ENCODE results near the gene CHRNB4.

Gene CHRNB4

DNA sequence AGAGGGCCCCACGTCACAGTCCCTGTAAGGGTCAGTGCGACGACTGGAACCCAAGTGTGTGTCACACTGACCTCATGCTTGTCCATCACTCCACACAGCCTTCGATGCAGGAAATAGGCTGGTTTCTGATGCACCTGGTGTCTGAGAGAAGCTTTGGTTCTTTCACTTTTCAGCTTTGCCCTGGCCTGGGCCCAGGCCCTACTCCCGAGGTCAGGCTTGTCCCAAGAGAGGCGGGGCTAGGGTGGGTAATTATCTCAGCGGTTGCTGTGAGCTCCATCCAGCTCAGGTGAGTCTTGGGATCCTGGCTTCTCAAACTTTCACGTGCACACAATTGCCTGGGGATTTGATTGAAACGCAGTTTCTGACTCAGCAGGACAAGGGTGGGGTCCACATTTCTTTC lies 19.6 kb upstream of the CHRNB4 start:
- TF ChIP-seq ZNF565 (CRISPR knock-in tag; conservative IDR thresholded peaks at IDR 0.05; ENCODE audit: low read depth) (no peak), ARNTL (CRISPR knock-in tag; IDR thresholded peaks at IDR 0.05; ENCODE audit: borderline replicate concordance, low read depth) (no peak), ZNF70 (CRISPR knock-in tag; IDR thresholded peaks at IDR 0.05) (no peak), BACH2 (CRISPR knock-in tag; IDR thresholded peaks at IDR 0.05; ENCODE audit: borderline replicate concordance) (no peak), ISL1 (CRISPR knock-in tag; IDR thresholded peaks at IDR 0.05) (no peak), TOX (CRISPR knock-in tag; IDR thresholded peaks at IDR 0.05; ENCODE audit: borderline replicate concordance) (no peak), SNAI2 (CRISPR knock-in tag; IDR thresholded peaks at IDR 0.05) (no peak)
- ATAC-seq = no peak

- ATAC-seq = no peak
- TF ChIP-seq BACH2 (CRISPR knock-in tag; IDR thresholded peaks at IDR 0.05; ENCODE audit: borderline replicate concordance) = no peak
- no peak for TF ChIP-seq ARNTL (CRISPR knock-in tag; IDR thresholded peaks at IDR 0.05; ENCODE audit: borderline replicate concordance, low read depth)
- TF ChIP-seq GLIS3 (CRISPR knock-in tag; IDR thresholded peaks at IDR 0.05) = no peak
- no peak for TF ChIP-seq TOX (CRISPR knock-in tag; IDR thresholded peaks at IDR 0.05; ENCODE audit: borderline replicate concordance)
- TF ChIP-seq POU6F1 (CRISPR knock-in tag; IDR thresholded peaks at IDR 0.05; ENCODE audit: borderline replicate concordance, low read depth) = no peak
- TF ChIP-seq, protein P1, sequence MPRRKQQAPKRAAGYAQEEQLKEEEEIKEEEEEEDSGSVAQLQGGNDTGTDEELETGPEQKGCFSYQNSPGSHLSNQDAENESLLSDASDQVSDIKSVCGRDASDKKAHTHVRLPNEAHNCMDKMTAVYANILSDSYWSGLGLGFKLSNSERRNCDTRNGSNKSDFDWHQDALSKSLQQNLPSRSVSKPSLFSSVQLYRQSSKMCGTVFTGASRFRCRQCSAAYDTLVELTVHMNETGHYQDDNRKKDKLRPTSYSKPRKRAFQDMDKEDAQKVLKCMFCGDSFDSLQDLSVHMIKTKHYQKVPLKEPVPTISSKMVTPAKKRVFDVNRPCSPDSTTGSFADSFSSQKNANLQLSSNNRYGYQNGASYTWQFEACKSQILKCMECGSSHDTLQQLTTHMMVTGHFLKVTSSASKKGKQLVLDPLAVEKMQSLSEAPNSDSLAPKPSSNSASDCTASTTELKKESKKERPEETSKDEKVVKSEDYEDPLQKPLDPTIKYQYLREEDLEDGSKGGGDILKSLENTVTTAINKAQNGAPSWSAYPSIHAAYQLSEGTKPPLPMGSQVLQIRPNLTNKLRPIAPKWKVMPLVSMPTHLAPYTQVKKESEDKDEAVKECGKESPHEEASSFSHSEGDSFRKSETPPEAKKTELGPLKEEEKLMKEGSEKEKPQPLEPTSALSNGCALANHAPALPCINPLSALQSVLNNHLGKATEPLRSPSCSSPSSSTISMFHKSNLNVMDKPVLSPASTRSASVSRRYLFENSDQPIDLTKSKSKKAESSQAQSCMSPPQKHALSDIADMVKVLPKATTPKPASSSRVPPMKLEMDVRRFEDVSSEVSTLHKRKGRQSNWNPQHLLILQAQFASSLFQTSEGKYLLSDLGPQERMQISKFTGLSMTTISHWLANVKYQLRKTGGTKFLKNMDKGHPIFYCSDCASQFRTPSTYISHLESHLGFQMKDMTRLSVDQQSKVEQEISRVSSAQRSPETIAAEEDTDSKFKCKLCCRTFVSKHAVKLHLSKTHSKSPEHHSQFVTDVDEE (CRISPR knock-in tag; IDR thresholded peaks at IDR 0.05) = no peak
- no peak for TF ChIP-seq ZNF8 (CRISPR knock-in tag; IDR thresholded peaks at IDR 0.05)
Observed at GRCh38 chr15:78658823-78659222, 17.8 kb upstream of the CHRNB4 start.

DNA sequence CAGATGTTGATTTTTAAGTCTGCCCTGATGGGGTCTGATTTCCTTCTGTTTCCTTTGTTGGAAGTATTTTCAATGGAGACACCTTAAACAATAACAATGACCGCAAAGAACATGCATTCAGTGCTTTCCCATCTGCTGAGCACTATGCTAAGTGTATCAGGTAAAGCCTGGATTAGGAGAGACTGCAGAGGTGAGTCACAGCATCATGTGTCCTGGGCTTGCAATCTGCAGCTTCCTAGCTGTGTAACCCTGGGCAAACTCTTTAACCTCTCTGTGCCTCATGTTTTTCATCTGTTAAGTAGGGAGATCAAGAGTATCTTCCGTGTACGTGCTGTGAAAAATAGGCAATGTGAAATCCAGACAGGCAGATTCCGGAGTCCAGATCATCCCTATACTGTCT lies 13.3 kb upstream of the CHRNB4 start:
- no peak for TF ChIP-seq ZNF8 (CRISPR knock-in tag; IDR thresholded peaks at IDR 0.05)
- TF ChIP-seq, protein P1 (CRISPR knock-in tag; IDR thresholded peaks at IDR 0.05) = no peak
- no peak for TF ChIP-seq ISL1 (CRISPR knock-in tag; IDR thresholded peaks at IDR 0.05)
- TF ChIP-seq ZC3H10 (CRISPR knock-in tag; IDR thresholded peaks at IDR 0.05) = no peak
- no peak for TF ChIP-seq BACH2 (CRISPR knock-in tag; IDR thresholded peaks at IDR 0.05; ENCODE audit: borderline replicate concordance)
- no peak for TF ChIP-seq ESRRG (CRISPR knock-in tag; IDR thresholded peaks at IDR 0.05)
- TF ChIP-seq, protein P2, sequence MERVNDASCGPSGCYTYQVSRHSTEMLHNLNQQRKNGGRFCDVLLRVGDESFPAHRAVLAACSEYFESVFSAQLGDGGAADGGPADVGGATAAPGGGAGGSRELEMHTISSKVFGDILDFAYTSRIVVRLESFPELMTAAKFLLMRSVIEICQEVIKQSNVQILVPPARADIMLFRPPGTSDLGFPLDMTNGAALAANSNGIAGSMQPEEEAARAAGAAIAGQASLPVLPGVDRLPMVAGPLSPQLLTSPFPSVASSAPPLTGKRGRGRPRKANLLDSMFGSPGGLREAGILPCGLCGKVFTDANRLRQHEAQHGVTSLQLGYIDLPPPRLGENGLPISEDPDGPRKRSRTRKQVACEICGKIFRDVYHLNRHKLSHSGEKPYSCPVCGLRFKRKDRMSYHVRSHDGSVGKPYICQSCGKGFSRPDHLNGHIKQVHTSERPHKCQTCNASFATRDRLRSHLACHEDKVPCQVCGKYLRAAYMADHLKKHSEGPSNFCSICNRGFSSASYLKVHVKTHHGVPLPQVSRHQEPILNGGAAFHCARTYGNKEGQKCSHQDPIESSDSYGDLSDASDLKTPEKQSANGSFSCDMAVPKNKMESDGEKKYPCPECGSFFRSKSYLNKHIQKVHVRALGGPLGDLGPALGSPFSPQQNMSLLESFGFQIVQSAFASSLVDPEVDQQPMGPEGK (CRISPR knock-in tag; IDR thresholded peaks at IDR 0.05; ENCODE audit: borderline replicate concordance) = no peak
- no peak for TF ChIP-seq ARNTL (CRISPR knock-in tag; IDR thresholded peaks at IDR 0.05; ENCODE audit: borderline replicate concordance, low read depth)
- no peak for TF ChIP-seq PPARA (CRISPR knock-in tag; IDR thresholded peaks at IDR 0.05; ENCODE audit: borderline replicate concordance)
- TF ChIP-seq GLIS3 (CRISPR knock-in tag; IDR thresholded peaks at IDR 0.05) = no peak
- TF ChIP-seq CREB5 (CRISPR knock-in tag; IDR thresholded peaks at IDR 0.05; ENCODE audit: low read depth) = no peak
- no peak for TF ChIP-seq CSRNP3 (CRISPR knock-in tag; IDR thresholded peaks at IDR 0.05)
- no peak for TF ChIP-seq TOX (CRISPR knock-in tag; IDR thresholded peaks at IDR 0.05; ENCODE audit: borderline replicate concordance)
- ATAC-seq = no peak
